ENCODE measurements around the gene KARS1. TPM values are rescaled to one million over a fixed set of nuclear protein-coding genes. Genes with fewer than 3 reads are reported as not detected.
"Not testable (repeated sequence)": the region's sequence is repeated elsewhere in the genome, so short reads cannot be mapped to it uniquely, and the experiment has no call there.

The KARS1 gene
- polyA plus RNA-seq, 4 donors = 133 to 153 (median 145) TPM

DNA sequence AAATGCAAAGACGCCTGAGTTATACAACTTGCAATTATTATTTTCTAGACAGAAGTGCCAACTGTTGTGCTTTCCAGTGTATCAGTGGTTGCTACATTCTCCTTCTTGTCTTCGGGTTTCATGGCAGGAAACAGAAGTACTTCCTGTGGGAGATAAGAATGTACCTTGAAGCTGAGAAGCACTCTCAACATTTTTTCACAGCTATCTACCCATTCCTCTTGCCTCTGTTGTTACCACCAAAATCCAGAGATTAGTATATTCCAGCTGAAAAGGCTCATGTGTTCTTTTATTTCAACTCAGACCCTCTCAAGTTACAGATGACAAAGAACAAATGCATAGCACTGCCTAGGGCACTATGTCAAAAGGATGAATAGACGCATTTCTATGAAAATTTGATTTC lies 19.6 kb downstream of the KARS1 start:
- DNase-seq (ENCODE audit: low read depth in 4 of 4, low spot score in 3 of 4) = no peak

DNA sequence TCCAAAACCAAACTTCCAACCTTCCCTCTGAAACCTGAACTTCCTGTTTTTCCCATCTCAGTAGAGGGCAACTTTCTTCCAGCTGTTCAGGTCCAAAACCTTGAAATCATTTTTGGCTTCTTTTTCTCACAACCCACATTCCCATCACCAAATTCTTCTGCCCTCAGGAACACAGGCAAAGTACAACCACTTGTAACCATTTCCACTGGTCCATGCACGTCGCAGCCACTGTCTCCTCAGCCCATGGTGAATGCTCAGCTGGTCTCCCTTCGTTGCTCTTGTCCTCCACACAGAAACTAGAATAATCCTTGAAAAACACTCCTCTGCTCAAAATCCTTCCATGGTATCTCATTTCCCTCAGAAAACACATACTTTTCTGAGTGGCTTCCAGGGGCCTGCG lies 20.7 kb downstream of the KARS1 start:
- no peak for DNase-seq (ENCODE audit: low read depth in 4 of 4, low spot score in 3 of 4)

DNA sequence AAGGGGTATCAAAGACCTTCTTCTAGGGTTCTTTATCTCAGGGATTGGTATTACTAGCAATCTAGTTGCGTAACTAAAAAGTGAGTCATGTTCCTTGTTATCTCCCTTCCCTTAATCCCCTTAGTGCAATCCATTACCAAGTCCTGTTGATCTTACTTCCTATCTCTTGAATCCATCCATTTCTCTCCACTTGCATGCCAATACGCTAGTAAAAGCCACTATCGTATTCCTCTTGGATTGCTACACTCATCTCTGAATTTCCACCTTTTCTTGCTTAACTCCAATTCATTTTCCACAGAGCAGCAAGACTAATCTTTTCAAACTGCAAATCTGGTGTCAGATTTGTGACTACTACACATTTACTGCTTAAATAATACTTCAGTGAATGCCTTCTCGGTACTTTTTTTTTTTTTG lies 22.5 kb downstream of the KARS1 start:
- DNase-seq (ENCODE audit: low read depth in 4 of 4, low spot score in 3 of 4) = no peak

DNA sequence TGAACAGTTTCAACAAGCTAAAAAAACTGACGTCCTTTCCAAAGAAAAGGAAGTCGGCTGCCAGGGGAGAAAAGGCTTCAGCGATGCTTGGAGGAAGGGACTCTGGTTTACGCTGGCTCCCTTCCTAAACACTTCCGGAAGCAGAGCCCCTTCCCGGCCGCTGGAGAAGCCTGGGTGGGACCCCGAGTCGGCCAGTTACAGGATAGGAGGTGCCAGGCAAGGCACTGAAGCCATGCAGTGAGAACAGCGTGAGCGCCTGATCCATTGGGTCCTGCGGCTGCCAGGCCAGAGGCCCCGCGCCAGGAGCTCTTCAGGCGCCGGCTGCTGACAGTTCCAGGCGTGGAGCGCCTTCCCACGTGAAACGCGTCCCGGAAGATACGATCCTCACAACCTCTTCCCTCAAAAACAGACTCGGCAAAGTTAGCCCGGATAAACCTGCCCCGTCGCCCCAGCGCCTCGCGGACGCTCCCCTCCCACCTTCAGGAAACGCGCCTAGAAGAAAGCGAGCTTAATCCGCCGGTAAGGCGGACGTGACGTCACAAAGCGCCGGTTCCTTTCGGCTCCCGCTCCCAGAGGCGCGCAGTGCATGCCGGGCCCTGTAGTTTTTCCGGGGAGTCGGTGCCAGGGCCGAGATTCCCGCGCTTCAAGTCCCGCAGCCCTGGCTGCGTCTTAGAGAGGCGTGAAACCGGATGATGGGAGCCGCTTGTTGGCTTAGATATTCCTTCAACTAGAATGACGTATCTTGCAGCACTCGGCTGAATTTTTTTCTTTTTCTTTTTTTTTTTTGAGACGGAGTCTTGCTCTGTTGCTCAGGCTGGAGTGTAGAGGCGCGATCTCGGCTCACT lies 24.5 kb downstream of the KARS1 start, which contains the start of gene ADAT1:
ADAT1 (minus strand) TSS at position 521 of the 845 bp plus-strand sequence. CDS start 2,482 bp downstream, outside the sequence.
- DNase-seq (ENCODE audit: low read depth in 4 of 4, low spot score in 3 of 4) = peak; percentile 94 to 98 (median 97)

DNA sequence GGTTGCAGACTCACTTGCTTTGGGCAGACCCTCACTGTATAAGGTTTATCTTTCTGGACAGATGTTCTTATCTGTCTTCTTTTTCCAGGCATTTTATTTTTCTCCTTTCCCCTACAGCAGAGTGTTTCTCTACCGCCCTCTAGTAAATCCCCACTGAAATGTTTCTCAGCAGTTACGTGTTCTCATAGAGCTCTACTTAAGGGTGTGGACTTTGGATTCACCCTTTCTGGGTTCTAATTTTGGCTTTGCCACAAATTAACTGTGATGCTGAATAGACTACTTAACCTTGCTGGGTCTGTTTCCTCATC lies 26.3 kb downstream of the KARS1 start:
- no peak for DNase-seq (ENCODE audit: low read depth in 4 of 4, low spot score in 3 of 4)

DNA sequence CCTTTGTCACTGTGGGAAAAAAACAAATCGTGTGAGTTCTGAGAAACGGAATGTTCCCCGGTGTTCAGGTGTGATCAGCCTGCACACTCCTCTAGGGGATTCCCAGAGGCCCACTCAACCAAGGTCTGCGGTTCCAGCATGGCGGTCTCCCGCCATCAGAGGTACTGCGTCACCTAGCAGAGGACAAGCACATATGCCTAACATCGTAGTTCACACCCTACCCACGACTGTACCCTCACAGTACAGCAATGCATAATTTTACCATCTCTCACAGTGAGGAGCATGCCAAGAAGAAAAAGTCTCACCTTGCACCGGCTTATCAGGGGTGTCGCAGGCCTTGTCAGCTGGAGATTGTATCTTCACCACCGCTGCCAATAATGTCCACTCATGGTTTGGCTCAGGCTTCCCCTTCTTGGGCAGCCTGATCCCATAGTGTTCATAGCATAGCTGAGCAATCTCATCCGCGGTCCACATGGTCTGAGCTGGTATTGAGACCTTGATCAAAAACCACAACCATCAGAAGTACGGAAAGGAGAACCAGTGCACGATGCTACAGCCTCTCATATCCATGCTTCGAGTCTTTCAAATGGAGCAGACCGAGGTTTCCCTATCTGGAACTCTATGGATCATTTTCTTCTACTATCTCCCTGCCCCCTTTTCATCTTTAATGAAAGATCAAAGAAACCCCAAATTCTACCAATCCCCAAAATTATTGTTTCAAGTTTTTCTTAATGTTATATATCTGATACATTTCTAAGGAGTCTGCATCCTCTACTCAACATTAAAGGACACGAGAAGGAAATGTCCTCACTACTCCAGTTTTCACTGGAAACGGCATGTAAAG lies 26.9 kb downstream of the KARS1 start:
- DNase-seq (ENCODE audit: low read depth in 4 of 4, low spot score in 3 of 4) = no peak

DNA sequence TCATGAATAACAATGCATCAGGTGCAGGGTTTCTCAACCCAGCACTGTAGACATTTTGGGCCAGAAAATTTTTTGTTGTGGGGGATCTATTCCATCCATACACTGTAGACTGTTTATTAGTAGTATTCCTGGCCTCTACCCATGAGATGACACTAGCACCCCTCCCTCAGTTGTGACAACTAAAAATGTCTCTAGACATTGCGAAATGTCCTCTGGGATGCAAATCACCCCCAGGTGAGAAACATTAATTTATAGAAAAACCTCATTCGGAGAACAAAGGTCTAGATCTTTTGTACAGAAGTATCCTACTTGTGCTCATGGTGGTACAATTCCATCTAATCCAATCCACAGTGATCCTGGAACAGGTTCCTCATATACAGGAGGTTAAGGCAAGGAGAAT lies 28.7 kb downstream of the KARS1 start:
- no peak for DNase-seq (ENCODE audit: low read depth in 4 of 4, low spot score in 3 of 4)

DNA sequence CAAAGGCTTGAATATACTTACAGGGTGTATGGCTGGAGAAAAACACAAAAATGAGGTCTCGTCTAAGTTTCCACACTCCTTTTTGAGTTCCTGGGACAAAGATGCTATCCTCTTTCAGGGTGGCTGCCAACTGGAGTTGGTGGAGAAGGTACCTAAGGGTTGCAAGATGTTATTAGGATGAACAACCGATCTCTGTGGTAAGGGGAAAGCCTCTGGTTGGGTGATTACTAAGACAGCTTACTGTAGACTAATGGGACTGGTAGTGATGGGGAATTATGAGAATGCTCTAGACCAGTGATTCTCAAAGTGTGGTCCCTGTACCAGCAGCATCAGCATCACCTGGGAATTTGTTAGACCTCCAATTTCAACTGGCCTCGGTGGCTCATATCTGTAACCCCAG lies 30.3 kb downstream of the KARS1 start:
- no peak for DNase-seq (ENCODE audit: low read depth in 4 of 4, low spot score in 3 of 4)

DNA sequence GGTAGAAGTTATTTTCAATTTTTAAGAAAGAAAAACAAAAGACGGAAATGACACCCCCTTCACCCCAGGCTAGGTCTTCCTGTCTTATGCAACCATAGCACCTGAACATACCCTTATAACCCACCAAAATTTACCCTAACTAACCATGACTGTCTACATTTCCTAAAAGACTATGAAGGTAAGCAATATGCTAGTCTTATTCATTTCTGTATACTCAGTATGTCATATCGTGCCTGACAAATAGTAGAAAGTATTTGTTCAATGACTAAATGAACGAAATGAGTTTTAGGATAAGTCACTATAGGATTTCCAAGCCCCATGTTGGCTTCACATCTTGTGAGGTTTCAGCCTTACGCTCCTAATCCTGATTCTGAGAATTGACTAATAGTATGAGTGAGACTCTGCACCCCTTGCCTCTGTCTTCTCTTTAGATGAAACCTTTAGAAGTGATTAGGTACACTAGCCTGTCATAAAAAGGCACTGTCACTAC lies 30.9 kb downstream of the KARS1 start:
- no peak for DNase-seq (ENCODE audit: low read depth in 4 of 4, low spot score in 3 of 4)

DNA sequence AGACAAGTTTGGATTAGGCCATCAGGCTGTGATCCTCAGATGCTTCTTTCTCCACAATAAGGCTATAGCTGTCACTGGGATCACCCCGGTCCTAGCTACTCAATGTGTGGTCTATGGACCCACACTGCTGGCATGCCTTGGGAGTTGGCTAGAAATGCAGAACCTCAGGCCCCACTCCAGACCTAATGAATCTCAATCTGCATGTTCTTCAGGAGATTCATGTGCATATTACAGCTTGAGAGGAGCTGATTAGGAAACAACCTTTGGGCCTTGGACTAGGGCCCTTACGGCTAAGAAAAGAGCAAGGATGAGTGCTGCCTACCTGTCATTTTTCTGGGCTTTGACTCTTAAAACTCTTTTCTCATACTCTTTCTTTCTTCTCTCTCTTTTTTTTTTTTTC lies 31.8 kb downstream of the KARS1 start:
- no peak for DNase-seq (ENCODE audit: low read depth in 4 of 4, low spot score in 3 of 4)

DNA sequence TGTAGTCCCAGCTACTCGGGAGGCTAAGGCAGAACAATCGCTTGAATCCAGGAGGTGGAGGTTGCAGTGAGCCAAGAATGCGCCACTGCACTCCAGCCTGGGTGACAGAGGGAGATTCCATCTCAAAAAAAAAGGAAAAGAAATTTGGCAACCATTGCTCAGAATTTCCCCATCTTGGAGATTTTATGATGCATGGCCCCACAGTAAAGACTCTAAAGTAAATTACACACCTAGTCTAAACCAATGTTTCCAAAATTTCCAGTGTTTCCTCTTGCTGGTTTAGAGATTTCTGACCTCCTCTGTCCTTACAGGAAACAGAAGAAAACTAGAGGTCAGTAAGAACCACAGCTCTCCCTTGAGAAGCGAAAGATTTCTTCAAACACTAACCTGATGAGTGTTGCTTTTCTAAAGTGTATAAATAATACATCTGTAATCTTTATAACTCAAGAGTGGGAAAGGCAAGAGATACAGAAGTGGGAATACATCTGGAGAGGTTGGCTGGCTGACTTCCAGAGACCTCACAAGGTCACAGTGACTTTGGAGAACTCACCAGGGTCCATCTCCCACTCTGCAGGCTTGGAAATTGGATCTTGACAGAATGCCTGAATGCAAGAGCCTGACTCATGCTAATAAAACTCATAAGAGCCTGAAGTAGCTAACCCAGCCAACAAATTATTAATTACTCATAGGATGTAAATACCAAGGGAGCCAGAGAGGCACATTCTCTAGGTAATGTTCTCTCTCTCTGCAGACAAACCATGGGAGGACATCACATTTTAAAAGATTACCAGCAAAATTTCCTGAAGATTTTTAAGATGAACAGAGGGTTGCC lies 33.2 kb downstream of the KARS1 start:
- DNase-seq (ENCODE audit: low read depth in 4 of 4, low spot score in 3 of 4) = no peak

DNA sequence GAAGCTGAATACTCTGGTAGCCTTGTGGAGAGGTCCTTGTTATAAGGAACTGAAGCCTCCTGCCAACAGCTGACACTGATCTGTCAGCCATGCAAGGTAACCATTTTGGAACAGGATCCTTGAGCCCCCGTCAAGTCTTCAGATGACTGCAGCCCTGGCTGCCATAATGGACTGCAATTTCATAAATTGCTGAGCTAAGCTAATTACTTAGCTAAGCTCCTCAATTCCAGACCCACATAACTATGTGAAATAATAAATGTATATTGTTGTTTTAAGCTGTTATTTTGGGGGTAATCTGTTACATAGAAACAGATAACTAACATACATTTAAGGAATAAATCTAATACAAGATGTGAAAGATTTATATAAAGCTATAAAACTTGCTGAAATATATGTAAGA lies 41.0 kb downstream of the KARS1 start:
- no peak for DNase-seq (ENCODE audit: low read depth in 4 of 4, low spot score in 3 of 4)

DNA sequence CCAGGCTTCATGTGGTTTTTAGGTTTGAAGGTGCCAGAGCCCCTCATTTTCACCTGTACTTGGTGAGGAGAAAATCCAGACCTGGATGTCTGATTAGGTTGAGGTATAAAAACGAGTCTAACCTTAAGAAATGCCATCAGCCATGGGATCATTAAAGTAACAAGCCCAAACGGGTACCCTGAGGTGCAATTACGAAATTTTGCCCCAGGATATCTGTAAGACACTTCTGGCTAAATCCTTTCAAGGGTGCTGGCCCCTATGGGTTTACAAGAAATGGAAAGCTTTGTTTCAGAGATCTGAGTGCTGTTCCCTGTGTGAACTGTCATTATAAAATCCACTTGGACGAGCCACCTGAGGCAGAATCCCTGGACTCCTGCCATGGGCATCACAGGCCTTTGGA lies 44.2 kb downstream of the KARS1 start:
- no peak for DNase-seq (ENCODE audit: low read depth in 4 of 4, low spot score in 3 of 4)

DNA sequence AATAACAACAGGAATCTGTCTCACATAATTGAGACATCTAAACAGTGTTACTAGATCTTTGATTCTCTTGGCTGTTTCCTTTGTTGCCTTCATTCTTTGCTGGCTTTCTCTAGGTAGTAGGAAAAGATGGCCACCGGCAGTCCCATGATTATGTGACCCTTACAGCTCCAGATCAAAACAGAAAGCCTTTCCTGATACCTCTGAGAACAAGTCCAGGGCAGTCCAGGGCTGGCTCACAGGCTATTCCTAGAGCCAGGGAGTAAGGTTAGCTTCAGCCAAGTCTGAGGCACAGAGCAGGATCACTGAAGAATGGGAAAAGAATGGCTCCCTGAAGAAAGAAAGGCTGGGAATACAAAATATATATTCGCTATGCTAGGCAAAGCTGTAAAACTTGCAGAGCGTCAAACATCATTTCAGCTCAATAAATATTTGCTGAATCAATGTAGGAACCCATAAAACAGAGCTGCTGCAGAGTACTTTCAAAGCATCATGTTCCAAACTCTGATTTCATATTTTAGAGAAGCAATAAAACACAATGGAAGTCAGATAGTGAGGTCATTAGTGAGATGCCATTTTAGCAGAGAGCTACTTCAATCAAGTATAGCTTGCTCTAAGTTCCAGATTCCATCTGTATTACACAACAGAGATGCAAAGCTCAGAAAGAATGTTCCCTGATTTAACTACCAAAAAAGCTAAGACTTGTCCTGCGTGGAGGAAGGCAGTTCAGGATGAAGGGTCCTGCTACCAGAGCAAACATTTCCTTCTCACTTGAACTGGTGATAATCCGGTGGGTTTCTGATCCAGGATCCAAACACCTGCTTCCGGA lies 47.8 kb downstream of the KARS1 start:
- DNase-seq (ENCODE audit: low read depth in 4 of 4, low spot score in 3 of 4) = no peak

DNA sequence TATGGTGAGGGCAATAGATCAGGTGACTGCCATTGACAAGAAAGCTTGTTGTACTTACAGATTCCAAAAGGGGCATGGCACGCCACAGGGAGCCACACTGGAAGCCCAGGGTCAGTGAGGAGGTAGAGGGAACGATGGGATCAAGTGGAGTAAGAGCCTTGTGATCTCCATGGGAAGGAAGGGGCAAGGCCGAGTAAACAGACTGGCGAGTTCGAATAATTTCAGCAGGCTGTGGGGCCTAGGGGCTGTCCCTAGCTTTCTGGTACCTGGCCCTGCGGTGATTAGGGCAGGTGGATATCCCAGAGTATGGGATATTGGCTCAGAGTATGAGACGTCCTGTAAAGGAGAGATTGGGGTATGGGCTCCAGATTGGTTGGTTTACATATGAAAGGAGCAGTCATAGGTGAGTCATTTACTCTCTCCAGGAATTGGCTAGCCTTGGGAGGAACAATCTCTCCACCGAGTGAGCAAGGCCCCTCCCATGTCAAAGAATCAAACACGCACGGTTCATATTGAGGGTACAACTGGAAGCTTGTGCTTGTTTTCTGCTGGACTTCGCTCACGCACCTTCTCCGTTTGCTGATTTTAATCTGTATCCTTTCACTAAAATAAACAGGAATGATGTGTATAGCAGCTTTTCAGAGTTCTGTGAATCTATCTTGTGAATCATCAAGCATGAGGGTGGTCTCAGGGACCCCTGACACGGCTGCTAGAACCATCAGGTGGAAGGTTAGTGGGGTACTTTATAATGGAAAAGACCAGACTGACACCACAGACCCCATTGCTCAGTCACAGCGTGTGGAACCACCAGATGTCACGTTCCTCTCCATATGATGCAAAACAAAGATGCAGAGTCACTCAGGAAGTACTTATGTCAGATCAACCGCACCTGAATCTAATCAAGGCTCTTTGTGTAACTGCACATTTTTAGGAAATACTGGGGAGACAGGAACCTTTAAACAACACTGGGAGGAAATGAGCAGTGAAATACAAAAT lies 53.3 kb downstream of the KARS1 start:
- DNase-seq (ENCODE audit: low read depth in 4 of 4, low spot score in 3 of 4) = no peak

DNA sequence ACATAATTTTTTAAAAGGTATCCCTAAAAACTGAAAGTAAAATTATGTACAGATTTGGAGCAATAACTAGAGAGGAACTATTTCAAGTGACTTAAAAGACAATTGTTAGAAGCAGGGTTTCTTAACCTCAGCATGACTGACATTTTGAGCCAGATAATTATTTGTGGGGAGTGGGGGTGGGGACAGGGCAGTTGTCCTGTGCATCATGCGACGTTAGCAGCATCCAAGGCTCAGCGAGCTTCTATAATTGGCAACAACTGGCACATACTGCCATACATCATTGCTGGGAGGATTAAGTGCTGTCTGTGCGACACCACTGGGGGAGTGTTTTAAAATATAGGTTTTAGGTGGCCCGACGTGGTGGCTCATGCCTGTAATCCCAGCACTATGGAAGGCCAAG lies 54.2 kb downstream of the KARS1 start:
- no peak for DNase-seq (ENCODE audit: low read depth in 4 of 4, low spot score in 3 of 4)

DNA sequence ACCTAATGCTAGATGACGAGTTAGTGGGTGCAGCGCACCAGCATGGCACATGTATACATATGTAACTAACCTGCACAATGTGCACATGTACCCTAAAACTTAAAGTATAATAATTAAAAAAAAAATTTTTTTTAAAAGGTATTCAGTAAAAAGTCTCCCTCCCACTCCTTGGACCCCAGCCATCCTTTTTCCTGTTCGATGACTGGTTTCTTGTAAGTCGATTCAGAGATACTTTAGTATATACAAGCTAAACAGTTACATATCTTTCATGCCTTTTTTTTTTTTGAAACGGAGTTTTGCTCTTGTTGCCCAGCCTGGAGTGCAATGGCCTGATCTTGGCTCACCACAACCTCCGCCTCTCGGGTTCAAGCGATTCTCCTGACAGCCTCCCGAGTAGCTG lies 55.5 kb downstream of the KARS1 start:
- DNase-seq (ENCODE audit: low read depth in 4 of 4, low spot score in 3 of 4) = not testable (repeated sequence)

DNA sequence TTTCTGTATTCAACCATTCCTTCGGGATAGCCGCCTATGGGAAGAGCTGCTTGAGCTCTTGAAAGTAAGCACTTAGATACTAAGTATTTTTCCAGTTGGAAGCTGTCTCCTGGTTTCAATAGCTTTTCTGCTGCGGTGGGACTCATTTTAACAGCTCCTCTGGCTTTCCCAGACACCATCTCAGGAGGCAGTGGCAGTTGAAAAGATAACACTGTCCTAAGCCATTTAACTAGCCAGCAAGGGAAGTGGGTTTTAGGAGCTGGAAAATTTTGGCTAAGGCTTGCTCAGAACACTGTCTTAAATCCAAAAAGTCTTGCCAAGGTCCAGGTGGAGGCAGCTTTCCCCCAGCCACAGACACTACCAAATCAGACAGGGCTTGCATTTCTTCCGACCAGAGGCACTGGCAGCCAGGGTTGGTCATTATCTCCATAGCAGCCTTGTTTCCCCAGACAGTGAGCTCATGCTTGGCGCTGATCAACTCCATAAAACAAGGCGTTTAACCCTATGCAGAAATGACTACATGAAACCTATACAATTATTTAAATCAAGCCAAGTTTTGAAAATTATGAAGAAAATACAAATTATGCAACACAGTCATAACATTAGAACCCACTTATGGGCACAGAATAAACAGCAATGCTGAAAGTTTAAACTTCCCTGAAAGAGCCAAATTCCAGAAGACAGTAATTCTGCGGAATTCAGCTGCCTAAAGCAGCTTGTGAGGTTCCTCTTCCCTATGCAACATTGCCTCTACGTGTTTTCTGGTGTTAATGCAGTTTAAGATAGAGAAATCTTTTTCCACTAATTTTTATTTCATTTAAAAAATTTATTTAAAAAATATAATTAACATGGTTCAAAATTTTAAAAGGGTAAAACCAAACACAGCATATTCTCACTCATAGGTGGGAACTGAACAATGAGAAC lies 56.3 kb downstream of the KARS1 start:
- DNase-seq (ENCODE audit: low read depth in 4 of 4, low spot score in 3 of 4) = no peak
